Measurements from ENCODE around the gene RPTOR.

Gene RPTOR

GRCh38 chr17:80577876-80578570 is 33.4 kb downstream of the RPTOR start:
- H3K4me3 ChIP-seq (ENCODE audit: low read depth, low read length), result no peak overlapping the region
- ChIA-PET POLR2A (interaction anchor here (0.6 to 0.8 kb wide), 3 partner anchors 123 to 159 kb away, joined by 3 to 4 read pairs (median 3); no protein-coding TSS in a partner anchor), CTCF (interaction anchor here (0.5 to 4.3 kb wide), 9 partner anchors 12 to 594 kb away, joined by 3 to 45 read pairs (median 4); no protein-coding TSS in a partner anchor)
- H3K9me3 ChIP-seq (ENCODE audit: control insufficient read depth, insufficient read depth, low read depth, low read length), result no peaks in the 10 kb centered on the region
- no peak overlapping the region for H3K27ac ChIP-seq (ENCODE audit: extremely low read depth, low read depth, low read length)
- H3K4me1 ChIP-seq (ENCODE audit: control insufficient read depth, insufficient read depth, low read length), result no peaks in the 10 kb centered on the region
- TF ChIP-seq ZNF596 (tag by site-specific recombination; IDR thresholded peaks at IDR 0.05) (no peak), PRDM2 (tag by site-specific recombination; IDR thresholded peaks at IDR 0.05; ENCODE audit: borderline replicate concordance) (no peak), ZNF549 (tag by site-specific recombination; IDR thresholded peaks at IDR 0.05) (no peak), ATF2 (tag by site-specific recombination; IDR thresholded peaks at IDR 0.05; ENCODE audit: low read depth) (no peak), ZSCAN18 (tag by site-specific recombination; IDR thresholded peaks at IDR 0.05) (no peak), ZBTB20 (tag by site-specific recombination; IDR thresholded peaks at IDR 0.05) (no peak), AEBP2 (tag by site-specific recombination; IDR thresholded peaks at IDR 0.05; ENCODE audit: borderline replicate concordance) (no peak), ZNF280C (tag by site-specific recombination; IDR thresholded peaks at IDR 0.05) (no peak), ZNF19 (tag by site-specific recombination; IDR thresholded peaks at IDR 0.05; ENCODE audit: low read depth) (no peak)
- H3K36me3 ChIP-seq (ENCODE audit: control insufficient read depth in 2 of 2, insufficient read depth in 1 of 2, low read length in 2 of 2), result no peaks in the 10 kb centered on the region; a peak in 1 of 3 replicates
